Testis (tissue), 2 donors: Measurements from ENCODE around the gene NAB2.

Source experiments
- POLR2A ChIP-seq: fragments of 450-650 bp; IDR thresholded peaks from one replicate; pipeline ENCODE4 v1.6.1; 2017; ENCODE audit warnings: antibody characterized with exemption, mild to moderate bottlenecking, moderate library complexity
- TF ChIP-seq, protein P1 (sequence below), 3 experiments: fragments of 450-650 bp in 2 of 3; fragments of 200-600 bp in 1 of 3; sonication (generic) in 1 of 3; IDR thresholded peaks; one replicate each; pipeline ENCODE4 v1.5.1; 2016 to 2019; ENCODE audit warnings: antibody characterized with exemption in 3 of 3, mild to moderate bottlenecking in 2 of 3, moderate library complexity in 1 of 3

- TF ChIP-seq, protein P1, sequence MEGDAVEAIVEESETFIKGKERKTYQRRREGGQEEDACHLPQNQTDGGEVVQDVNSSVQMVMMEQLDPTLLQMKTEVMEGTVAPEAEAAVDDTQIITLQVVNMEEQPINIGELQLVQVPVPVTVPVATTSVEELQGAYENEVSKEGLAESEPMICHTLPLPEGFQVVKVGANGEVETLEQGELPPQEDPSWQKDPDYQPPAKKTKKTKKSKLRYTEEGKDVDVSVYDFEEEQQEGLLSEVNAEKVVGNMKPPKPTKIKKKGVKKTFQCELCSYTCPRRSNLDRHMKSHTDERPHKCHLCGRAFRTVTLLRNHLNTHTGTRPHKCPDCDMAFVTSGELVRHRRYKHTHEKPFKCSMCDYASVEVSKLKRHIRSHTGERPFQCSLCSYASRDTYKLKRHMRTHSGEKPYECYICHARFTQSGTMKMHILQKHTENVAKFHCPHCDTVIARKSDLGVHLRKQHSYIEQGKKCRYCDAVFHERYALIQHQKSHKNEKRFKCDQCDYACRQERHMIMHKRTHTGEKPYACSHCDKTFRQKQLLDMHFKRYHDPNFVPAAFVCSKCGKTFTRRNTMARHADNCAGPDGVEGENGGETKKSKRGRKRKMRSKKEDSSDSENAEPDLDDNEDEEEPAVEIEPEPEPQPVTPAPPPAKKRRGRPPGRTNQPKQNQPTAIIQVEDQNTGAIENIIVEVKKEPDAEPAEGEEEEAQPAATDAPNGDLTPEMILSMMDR (IDR thresholded peaks at IDR 0.05) = no peak
- no peak for TF ChIP-seq POLR2A
Measured at GRCh38 chr12:57091638-57092528, 3.0 kb downstream of the NAB2 start.
